Fibroblast of skin of right quadriceps (primary cell): Measurements from ENCODE around the gene SLC6A19.

Experiments
- DNase-seq: peaks from one replicate; pipeline ENCODE4 v3.0.0-alpha.2; 2013

SLC6A19 gene

DNA sequence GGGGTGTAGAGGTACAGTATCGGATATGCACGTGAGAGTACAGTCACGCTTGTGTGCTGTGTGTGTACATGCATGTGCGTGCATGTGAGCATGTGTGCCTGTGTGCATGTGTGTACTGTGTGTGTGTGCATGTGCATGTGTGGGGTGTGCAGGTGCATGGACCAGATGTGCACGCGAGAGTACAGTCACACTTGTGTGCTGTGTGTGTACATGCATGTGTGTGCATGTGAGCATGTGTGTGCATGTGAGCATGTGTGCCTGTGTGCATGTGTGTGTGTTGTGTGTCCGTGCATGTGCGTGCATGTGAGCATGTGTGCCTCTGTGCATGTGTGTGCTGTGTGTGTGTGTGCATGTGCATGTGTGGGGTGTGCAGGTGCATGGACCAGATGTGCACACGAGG, 10.3 kb downstream of the SLC6A19 start:
- DNase-seq = no peak

DNA sequence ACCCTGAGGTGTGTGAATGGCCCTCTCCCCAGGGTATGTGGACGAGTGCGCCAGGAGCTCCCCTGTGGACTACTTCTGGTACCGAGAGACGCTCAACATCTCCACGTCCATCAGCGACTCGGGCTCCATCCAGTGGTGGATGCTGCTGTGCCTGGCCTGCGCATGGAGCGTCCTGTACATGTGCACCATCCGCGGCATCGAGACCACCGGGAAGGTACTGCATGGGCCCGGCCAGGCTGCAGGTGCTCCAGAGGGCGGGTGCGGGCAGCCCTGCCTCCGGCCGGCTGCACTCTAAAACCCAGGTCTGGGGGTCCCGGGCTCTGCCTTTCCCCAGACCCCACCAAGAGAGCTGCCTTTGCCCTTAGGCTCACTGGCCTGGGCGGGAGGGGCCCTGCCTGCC, 10.9 kb downstream of the SLC6A19 start:
- no peak for DNase-seq

DNA sequence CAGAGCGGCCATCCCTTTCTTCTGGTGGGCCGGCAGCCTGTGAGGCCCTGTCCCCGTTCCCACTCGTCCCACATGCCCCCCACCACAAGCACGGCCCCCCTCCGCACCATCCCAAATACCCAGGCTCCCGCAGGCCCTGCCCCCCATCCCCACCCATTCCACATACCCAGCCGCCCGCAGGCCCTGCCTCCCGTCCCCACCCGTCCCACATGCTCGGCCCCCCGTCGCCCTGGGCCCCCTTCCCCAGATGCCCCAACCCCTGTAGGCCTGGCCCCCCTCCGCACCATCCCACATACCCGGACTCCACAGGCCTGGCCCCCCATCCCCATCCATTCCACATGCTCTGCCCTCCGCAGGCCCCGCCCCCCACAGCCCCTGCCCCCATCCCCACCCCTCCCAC, 11.5 kb downstream of the SLC6A19 start:
- no peak for DNase-seq

DNA sequence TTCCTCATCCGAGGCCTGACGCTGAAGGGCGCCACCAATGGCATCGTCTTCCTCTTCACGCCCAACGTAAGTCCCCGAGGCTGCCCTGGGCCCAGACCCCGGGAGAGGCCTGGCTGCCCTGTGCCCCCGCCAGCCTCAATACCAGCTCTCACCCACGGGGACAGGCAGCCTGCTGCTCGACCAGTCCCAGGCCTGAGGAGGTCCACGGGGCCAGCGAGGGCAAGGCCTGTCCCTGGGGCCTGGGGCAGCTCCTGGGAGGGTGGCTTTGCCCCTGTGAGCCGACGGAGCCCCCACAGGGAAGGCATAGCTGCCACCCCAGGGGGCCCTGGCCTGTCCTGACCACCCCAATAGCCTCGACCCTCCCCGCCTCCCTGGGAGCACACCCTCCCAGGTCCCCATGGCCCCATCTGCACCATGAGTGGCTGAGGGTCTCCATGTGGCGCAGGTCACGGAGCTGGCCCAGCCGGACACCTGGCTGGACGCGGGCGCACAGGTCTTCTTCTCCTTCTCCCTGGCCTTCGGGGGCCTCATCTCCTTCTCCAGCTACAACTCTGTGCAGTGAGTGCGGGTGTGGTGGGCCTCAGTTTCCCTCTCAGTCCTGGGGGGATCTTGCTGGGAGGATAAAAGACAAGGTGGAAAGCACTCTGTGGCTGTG, 12.2 kb downstream of the SLC6A19 start:
- no peak for DNase-seq

DNA sequence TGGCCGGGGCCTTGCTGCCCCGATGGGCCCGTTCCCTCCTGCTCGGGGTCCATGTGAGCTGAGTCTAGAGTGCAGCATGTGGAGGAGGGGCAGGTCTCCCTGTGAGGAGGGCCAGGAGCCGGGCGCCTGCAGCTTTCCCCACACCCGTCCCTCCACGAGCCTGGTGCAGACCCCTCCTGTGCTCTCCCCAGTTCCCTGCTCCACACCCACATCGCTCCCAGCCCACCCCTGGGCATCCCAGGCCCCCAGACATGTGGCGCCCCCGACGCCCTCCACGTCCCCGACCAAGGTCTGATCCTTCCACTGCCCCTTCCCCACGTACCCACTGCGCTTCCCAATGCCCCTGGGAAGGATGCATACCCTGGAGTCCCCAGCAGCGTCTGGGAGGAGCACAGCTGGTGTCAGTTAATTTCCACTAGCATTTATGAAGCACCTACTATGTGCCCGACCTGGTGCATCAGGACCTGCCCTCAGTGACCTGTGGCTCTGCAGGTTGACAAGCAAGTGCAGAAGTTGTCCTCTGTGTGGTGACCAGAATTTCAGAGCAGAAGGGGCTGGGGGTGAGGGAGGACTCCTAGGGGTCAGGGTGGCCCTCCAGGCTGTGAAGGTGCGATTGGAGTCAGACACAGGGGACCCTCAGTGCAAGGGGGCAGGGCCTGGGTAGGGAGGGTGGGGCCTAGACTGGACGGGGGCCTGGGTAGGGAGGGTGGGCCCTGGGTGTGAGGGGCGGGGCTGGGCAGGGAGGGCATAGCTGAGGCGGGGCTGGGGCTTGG, 13.0 kb downstream of the SLC6A19 start:
- DNase-seq = no peak

DNA sequence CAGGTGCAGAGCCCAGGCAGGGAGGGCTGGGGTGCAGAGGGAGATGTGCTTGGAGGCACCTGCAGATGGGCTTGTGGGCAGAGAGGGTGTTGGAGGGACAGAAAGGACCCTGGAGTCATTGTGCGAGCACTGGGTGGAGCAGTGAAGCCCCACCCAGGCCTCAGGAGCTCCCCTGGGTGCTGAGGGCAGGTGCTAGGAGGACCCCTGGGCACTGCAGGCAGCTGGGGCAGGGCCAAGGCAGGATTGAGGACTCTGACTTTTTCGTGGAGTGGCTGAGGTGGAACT, 13.5 kb downstream of the SLC6A19 start:
- DNase-seq = no peak

DNA sequence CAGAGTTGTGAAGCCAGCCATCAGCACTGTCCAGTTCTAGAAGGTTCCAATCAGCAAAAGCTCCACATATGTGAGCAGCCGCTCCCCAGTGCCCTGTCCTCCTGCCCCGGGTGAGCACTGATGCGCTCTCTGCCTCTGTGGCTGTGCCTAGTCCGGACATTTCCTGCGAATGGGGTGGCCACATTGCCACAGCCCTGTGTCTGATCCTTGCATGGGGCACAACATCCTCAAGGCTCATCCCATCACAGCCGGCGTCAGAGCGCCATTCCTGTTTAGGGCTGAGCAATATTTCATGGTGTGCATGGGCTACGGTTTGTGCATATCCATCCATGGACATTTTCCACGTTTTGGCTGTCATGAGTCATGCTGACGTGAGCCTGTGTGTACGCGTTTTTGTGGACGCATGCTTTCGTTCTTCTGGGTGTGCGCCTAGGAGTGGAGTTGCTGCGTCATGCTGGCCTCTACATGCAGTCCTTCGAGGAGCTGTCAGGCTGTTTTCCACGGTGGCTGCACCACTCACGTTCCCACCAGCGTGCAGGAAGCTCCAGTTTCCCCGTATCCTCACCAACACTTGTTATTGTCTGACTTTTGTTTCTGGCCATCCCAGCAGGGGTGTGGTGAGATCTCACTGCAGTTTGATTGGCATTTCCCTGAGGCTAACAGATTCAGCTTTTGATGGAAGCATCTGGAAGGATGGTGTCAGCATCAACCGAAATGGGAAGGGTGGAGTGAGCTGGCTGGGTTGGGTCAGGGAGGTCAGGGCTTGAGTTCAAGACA, 14.1 kb downstream of the SLC6A19 start:
- DNase-seq = no peak

DNA sequence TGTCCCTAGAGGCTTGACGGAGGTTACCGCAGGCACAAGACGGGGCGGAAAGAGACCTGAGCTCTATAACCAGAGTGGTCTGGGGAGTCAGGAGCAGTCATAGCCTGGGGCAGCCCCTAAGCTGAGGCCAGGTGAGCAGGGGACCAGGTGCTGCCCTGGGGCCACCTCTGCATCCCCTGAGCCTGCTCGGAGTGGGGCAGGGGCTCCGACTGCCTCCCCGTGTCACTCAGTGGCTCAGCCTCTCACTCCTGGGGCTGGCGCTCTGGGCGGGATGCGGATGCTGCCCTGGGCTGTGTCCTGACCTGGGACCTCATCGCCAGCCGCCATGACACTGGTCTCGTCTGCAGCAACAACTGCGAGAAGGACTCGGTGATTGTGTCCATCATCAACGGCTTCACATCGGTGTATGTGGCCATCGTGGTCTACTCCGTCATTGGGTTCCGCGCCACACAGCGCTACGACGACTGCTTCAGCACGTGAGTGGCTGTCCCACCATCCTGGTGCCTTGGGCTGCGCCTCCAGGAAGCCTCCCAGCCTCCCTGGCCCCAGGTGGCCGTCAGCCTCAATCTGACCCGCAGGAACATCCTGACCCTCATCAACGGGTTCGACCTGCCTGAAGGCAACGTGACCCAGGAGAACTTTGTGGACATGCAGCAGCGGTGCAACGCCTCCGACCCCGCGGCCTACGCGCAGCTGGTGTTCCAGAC, 15.0 kb downstream of the SLC6A19 start:
- no peak for DNase-seq

DNA sequence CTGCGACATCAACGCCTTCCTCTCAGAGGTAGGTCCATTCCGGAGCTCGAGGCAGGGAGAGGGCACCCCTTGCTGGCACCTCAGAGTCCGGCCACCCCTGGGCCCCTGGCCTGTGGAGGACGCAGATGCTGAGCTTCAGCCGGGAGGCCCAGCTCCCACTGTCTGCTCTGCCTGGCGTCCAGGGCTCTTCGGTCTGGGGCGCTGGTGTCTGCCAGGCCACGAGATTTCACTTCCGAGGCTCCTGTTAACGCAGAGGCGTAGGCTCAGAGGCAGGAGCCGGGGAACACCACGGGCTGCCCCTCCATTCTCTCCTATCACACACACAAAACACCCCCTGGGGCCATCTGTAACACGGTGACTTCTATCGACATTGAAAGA, 15.5 kb downstream of the SLC6A19 start:
- no peak for DNase-seq

DNA sequence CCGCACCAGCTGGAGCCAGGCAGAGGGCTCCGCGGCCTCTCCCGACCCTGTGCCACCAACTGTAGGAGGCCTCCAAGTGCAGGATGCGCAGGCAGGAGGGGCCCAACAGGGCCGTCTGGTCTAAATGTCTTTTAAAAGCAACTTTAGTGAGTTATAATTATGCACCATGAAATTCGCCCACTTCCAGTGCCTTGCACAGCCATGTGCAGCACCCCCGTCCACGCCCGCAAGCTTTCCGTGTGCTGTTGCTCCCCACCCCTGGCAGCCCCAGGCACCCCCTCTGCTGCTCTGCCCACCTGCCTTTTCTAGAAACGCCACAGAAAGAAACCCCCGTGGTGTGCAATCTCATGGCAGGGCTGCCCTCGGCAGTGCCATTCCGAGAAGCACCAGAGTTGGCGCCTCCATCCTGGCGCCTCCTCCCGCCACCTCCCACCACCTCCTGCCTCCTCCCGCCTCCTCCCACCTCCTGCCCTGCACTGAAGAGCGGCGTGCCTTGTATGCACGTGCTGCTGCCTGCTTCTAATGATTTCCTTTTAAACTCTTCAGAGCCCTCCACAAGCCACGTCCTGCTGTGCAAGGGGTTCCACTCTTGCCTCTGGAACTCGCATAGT, 16.3 kb downstream of the SLC6A19 start:
- no peak for DNase-seq

DNA sequence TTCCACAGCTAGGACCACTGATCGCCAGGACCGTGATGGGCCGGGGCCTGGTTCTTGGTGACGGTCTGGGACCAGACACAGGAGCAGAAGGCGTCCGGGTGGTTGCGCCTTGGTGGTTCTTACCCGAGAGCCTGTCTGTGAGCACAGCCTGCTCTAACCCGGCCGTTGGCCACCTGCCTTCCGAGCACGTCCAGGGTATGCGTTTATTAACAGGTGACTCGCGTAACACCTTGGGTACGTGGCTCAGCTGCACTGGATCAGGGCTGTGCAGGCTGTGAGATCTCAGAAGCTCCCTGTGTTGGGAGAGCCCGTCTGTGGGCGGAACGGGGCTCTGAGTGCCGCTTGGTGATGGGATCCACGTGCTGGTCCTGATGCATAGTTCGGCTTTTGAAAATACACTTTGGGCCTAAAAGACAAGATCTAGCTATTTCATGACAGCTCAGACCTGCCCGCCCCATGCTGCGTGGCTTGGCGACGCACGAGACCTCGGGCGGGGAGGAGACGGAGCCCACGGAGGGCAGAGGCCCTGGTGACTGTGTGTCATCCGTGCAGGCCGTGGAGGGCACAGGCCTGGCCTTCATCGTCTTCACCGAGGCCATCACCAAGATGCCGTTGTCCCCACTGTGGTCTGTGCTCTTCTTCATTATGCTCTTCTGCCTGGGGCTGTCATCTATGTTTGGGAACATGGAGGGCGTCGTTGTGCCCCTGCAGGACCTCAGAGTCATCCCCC, 17.1 kb downstream of the SLC6A19 start:
- no peak for DNase-seq

DNA sequence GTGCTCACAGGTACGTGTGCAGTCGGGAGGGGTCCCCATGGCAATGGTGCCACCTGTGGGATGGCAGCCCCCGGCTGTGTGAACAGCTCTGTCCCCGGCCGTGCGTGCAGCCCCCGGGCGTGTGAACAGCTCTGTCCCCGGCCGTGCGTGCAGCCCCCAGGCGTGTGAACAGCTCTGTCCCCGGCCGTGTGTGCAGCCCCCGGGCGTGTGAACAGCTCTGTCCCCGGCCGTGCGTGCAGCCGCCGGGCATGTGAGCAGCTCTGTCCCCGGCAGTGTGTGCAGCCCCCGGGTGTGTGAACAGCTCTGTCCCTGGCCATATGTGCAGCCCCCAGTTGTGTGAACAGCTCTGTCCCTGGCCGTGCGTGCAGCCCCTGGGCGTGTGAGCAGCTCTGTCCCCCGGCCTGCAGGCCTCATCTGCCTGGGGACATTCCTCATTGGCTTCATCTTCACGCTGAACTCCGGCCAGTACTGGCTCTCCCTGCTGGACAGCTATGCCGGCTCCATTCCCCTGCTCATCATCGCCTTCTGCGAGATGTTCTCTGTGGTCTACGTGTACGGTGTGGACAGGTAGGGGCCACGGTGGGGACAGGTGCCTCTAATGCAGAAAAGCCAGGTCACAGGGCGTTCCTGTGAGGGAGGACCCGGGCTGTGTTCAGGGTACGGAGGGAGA, 17.8 kb downstream of the SLC6A19 start:
- DNase-seq = no peak

DNA sequence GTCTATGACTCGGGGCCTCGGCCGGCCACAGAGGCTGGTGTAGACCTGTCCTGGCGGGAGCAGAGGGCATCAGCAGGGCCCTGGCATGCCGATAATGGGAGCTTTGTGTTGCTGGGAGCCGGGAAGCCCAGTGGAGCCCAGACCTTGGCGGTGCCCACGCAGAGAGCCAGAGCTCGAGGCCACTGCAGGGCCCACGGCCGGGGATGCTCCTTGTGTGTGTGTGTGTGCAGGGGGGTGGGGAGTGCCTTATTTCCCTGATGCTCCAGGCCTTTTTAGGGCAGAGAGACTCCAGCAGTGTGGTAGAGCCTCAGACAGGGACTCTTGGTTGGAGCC, 18.3 kb downstream of the SLC6A19 start:
- DNase-seq = no peak

DNA sequence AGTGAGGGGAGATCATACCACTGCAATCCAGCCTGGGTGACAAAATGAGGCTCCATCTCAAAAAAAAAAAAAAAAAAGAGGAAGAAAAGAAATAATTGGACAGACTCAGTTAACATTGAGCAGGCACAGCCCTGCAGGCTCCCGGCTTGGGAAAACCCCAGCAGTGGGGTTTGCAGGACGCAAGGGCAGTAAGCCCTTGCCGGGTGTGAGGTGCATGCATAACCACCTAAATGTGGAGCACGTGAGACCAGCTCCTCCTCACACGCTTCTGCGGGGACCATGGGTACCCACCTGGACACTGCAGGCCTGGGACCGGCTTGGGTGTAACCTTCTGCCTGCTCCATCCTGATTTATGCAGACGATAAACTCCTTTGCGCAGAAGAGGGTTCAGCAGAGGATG, 19.0 kb downstream of the SLC6A19 start:
- DNase-seq = no peak

DNA sequence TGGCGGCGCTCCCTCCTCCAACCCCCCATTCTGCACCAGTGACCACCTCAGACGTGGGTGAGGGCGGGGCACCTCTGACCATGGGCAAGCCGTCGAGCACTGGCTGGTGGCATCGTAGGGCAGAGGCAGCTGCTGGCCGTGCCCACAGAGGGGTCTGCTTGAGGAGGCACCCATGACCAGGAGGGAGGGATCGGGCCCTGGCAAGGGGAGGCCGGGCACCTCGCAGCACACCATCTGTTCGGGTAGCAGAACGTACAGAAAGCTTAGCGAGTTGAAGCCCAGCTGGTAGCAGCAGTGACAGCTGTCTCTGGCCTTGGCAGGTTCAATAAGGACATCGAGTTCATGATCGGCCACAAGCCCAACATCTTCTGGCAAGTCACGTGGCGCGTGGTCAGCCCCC, 19.4 kb downstream of the SLC6A19 start:
- no peak for DNase-seq

DNA sequence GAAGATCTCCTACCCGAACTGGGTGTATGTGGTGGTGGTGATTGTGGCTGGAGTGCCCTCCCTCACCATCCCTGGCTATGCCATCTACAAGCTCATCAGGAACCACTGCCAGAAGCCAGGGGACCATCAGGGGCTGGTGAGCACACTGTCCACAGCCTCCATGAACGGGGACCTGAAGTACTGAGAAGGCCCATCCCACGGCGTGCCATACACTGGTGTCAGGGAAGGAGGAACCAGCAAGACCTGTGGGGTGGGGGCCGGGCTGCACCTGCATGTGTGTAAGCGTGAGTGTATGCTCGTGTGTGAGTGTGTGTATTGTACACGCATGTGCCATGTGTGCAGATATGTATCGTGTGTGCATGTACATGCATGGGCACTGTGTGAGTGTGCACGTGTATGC, 20.3 kb downstream of the SLC6A19 start:
- no peak for DNase-seq

DNA sequence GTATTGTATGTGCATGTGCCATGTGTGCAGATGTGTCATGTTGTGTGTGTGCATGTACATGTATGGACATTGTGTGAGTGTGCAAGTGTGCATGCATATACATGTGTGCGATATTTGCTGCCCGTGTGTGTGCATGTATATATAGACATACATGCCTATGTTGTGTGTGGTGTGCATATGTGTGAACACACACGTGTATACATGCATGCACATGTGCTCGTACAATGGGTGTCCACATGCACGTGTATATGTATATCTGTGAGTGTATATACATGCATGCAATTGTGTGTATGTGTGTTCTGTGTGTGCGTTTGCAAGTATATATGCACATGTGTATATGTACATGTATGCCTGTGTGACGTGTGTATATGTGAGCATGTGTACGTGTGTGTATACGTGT, 20.8 kb downstream of the SLC6A19 start:
- DNase-seq = no peak

DNA sequence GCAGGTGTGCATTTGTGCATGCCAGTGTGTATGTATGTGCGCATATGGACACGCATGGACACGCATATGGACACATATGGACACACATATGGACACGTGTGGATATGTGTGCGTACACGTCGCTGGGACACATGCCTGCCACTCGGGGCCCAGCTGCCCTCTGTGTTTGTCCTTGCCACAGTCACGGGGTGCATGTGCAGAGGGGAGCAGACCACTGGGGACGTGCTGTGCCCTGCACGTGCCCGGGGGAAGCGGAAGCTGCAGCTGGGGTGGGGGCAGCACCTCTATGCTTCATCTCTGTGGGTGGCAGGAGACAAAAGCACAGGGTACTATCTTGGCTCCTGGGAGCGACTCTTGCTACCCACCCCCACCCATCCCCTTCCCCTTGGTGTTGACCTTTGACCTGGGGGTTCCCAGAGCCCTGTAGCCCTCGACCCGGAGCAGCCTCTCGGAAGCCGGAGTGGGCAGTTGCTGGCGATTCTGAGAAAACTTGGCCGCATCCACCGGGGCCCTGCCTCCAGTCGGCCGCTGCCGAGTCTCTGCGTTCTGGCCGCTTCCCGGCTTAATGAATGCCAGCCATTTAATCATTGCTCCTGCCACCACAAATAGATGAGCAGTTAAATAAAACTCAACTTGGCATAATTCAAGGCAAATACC, 21.4 kb downstream of the SLC6A19 start:
- DNase-seq = no peak

DNA sequence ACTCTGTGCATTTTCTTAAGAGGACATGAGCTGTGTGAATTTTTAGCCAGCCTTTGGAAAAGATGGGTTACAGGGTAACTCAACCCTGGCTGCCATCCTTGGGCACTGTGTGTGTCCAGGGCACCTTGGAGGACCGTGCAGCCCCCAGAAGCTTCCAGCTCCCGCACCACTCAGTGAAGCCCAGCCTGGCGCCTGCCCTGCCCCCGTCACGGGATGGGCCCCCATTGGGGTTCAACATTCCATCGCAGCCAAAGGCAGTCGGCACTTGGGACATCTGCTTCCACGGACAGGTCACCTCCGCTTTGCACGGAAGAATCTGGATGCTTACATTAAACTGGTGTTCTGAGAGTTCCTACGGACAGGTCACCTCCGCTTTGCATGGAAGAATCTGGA, 21.9 kb downstream of the SLC6A19 start:
- no peak for DNase-seq

DNA sequence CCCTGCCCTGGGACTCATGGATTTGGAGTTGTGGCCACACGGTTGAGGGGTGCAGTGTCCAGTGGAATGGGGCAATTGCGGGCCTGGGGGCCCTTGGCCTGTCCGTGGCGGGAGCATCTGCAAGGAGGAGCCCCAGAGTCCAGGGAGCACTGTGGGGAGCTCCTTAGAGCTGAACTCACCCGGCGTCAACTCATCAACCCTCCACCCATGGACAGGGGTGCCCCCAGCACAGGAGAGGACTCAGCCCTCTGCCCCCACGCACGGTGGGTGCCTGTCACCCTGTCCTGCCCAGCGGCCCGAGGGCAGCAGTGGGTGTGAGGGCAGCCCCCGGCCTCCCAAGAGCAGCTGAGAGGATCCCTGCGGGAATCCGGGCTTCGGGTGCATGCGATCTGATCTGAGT, 23.2 kb downstream of the SLC6A19 start:
- DNase-seq = no peak

DNA sequence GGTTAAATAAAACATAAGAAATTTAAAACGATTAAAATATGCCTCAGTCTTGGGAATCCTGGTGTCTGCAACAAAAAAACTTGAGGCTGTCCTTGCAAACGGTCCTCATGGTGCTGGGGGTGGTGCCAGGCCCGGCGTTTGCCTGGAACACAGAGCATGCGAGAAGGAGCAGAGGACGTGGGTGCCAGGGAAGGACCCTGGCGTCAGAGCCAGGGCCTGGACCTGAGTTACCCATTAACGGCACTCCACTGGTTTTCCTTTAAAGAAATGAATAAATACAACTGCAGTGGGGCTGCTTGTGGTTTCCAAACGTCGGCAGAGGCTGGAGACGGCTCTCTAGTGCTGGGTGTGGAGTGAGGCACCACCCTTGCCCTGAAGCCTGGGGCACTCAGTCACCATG, 23.7 kb downstream of the SLC6A19 start, which contains the start of gene SLC6A18:
SLC6A18 (plus strand) TSS at position 301 of the 400 bp plus-strand sequence; CDS start at position 398, 97 bp downstream.
- no peak for DNase-seq
